IPS-18a (cell line): ENCODE results near the gene NTNG1.

ENCODE experiments used
- H3K27ac ChIP-seq: one replicate; pipeline ENCODE4 v1.5.1; 2013; ENCODE audit warnings: low read length
- H3K27me3 ChIP-seq: one replicate; pipeline ENCODE4 v1.6.1; 2013; ENCODE audit warnings: mild to moderate bottlenecking, low read length; ENCODE audit not compliant: control insufficient read depth, insufficient read depth
- H3K36me3 ChIP-seq: one replicate; pipeline ENCODE4 v1.6.1; 2013; ENCODE audit warnings: low read depth, low read length; ENCODE audit not compliant: control insufficient read depth
- H3K4me1 ChIP-seq: one replicate; pipeline ENCODE4 v1.6.1; 2013; ENCODE audit warnings: low read depth, low read length; ENCODE audit not compliant: control insufficient read depth
- H3K4me3 ChIP-seq: one replicate; pipeline ENCODE4 v1.5.1; 2013; ENCODE audit warnings: low read length
- H3K9ac ChIP-seq: one replicate; pipeline ENCODE4 v1.6.1; 2013; ENCODE audit warnings: mild to moderate bottlenecking, low read length, moderate library complexity
- H3K9me3 ChIP-seq: one replicate; pipeline ENCODE4 v1.6.1; 2013; ENCODE audit warnings: low read depth, low read length; ENCODE audit not compliant: control insufficient read depth

Gene NTNG1

GRCh38 chr1:107264561-107264960 is 123.7 kb downstream of the NTNG1 start:
- Histone ChIP-seq H3K36me3 (no peaks in the 10 kb centered on the region), H3K9me3 (no peaks in the 10 kb centered on the region), H3K4me1 (peaks cover 6% of the 10 kb centered on the region), H3K27me3 (no peaks in the 10 kb centered on the region), H3K27ac (no peak overlapping the region), H3K4me3 (no peak overlapping the region), H3K9ac (no peak overlapping the region)

GRCh38 chr1:107267489-107267888 is 126.7 kb downstream of the NTNG1 start:
- Histone ChIP-seq H3K27ac (no peak overlapping the region), H3K4me3 (no peak overlapping the region), H3K27me3 (no peaks in the 10 kb centered on the region), H3K9me3 (no peaks in the 10 kb centered on the region), H3K9ac (no peak overlapping the region), H3K4me1 (peaks cover 6% of the 10 kb centered on the region), H3K36me3 (no peaks in the 10 kb centered on the region)

GRCh38 chr1:107272321-107272720 is 131.5 kb downstream of the NTNG1 start:
- Histone ChIP-seq H3K27me3 (no peaks in the 10 kb centered on the region), H3K4me3 (no peak overlapping the region), H3K27ac (no peak overlapping the region), H3K36me3 (no peaks in the 10 kb centered on the region), H3K9me3 (no peaks in the 10 kb centered on the region), H3K9ac (no peak overlapping the region), H3K4me1 (peaks cover 5% of the 10 kb centered on the region)

- Histone ChIP-seq H3K9ac (no peak overlapping the region), H3K27me3 (no peaks in the 10 kb centered on the region), H3K4me3 (no peak overlapping the region), H3K9me3 (no peaks in the 10 kb centered on the region), H3K27ac (no peak overlapping the region), H3K4me1 (no peaks in the 10 kb centered on the region), H3K36me3 (no peaks in the 10 kb centered on the region)
Observed at GRCh38 chr1:107273515-107273914, 132.7 kb downstream of the NTNG1 start.

GRCh38 chr1:107274227-107274626 is 133.4 kb downstream of the NTNG1 start:
- H3K36me3 ChIP-seq, result no peaks in the 10 kb centered on the region
- no peak overlapping the region for H3K9ac ChIP-seq
- no peaks in the 10 kb centered on the region for H3K9me3 ChIP-seq
- H3K4me3 ChIP-seq, result no peak overlapping the region
- no peak overlapping the region for H3K27ac ChIP-seq
- H3K27me3 ChIP-seq, result no peaks in the 10 kb centered on the region
- no peaks in the 10 kb centered on the region for H3K4me1 ChIP-seq

- H3K4me3 ChIP-seq, result no peak overlapping the region
- H3K27me3 ChIP-seq, result no peaks in the 10 kb centered on the region
- no peak overlapping the region for H3K9ac ChIP-seq
- H3K36me3 ChIP-seq, result no peaks in the 10 kb centered on the region
- H3K4me1 ChIP-seq, result no peaks in the 10 kb centered on the region
- H3K9me3 ChIP-seq, result no peaks in the 10 kb centered on the region
- no peak overlapping the region for H3K27ac ChIP-seq
Observed at GRCh38 chr1:107276247-107276646, 135.4 kb downstream of the NTNG1 start.

GRCh38 chr1:107277022-107277421 is 136.2 kb downstream of the NTNG1 start:
- Histone ChIP-seq H3K9me3 (no peaks in the 10 kb centered on the region), H3K36me3 (no peaks in the 10 kb centered on the region), H3K4me1 (no peaks in the 10 kb centered on the region), H3K9ac (no peak overlapping the region), H3K27me3 (no peaks in the 10 kb centered on the region), H3K27ac (no peak overlapping the region), H3K4me3 (no peak overlapping the region)

- Histone ChIP-seq H3K27ac (no peak overlapping the region), H3K27me3 (no peaks in the 10 kb centered on the region), H3K4me3 (no peak overlapping the region), H3K36me3 (no peaks in the 10 kb centered on the region), H3K9me3 (no peaks in the 10 kb centered on the region), H3K4me1 (peaks cover 9% of the 10 kb centered on the region), H3K9ac (no peak overlapping the region)
Observed at GRCh38 chr1:107286125-107286524, 145.3 kb downstream of the NTNG1 start.

- Histone ChIP-seq H3K27me3 (no peaks in the 10 kb centered on the region), H3K27ac (no peak overlapping the region), H3K4me1 (no peaks in the 10 kb centered on the region), H3K4me3 (no peak overlapping the region), H3K9ac (no peak overlapping the region), H3K36me3 (no peaks in the 10 kb centered on the region), H3K9me3 (no peaks in the 10 kb centered on the region)
Observed at GRCh38 chr1:107291987-107292386, 151.1 kb downstream of the NTNG1 start.

GRCh38 chr1:107293901-107294613 is 153.2 kb downstream of the NTNG1 start:
- no peaks in the 10 kb centered on the region for H3K36me3 ChIP-seq
- no peak overlapping the region for H3K27ac ChIP-seq
- H3K4me3 ChIP-seq, result no peak overlapping the region
- H3K4me1 ChIP-seq, result no peaks in the 10 kb centered on the region
- H3K9ac ChIP-seq, result no peak overlapping the region
- no peaks in the 10 kb centered on the region for H3K27me3 ChIP-seq
- no peaks in the 10 kb centered on the region for H3K9me3 ChIP-seq

GRCh38 chr1:107294686-107295085 is 153.8 kb downstream of the NTNG1 start:
- Histone ChIP-seq H3K27me3 (no peaks in the 10 kb centered on the region), H3K4me3 (no peak overlapping the region), H3K9me3 (no peaks in the 10 kb centered on the region), H3K4me1 (no peaks in the 10 kb centered on the region), H3K9ac (no peak overlapping the region), H3K27ac (no peak overlapping the region), H3K36me3 (no peaks in the 10 kb centered on the region)

GRCh38 chr1:107297681-107298080 is 156.8 kb downstream of the NTNG1 start:
- Histone ChIP-seq H3K4me3 (no peak overlapping the region), H3K9ac (no peak overlapping the region), H3K4me1 (no peaks in the 10 kb centered on the region), H3K36me3 (no peaks in the 10 kb centered on the region), H3K27me3 (no peaks in the 10 kb centered on the region), H3K9me3 (no peaks in the 10 kb centered on the region), H3K27ac (no peak overlapping the region)
